IMR-90 (cell line): ENCODE results near the gene NEMP1. TPM values are rescaled to one million over a fixed set of nuclear protein-coding genes. Genes with fewer than 3 reads are reported as not detected.

Experiments
- ATAC-seq: fragments of 200-7000 bp; cut with Tn5 transposase; 2 replicates; pipeline ENCODE4 v1.9.1; 2020; ENCODE audit warnings: low read depth, mild to moderate bottlenecking, moderate library complexity
- BruUV-seq: library from RNA; stranded (reverse); fragments of 400-500 nt; replicated peaks from 2 replicates; lab custom pipeline; 2021; lab: Mats Ljungman, UMichigan
- CTCF ChIA-PET: fragments of 300-600 bp; formaldehyde crosslinking; extraction: SDS; loops from one replicate; lab custom pipeline; 2021; ENCODE audit warnings: antibody characterized with exemption; lab: Yijun Ruan, JAX
- POLR2A ChIA-PET: fragments of 300-600 bp; sonication (Branson Sonifier 250); formaldehyde crosslinking; loops from one replicate; lab custom pipeline; 2022; ENCODE audit warnings: antibody characterized with exemption; ENCODE audit not compliant: unreplicated experiment; lab: Charles Lee
- DNase-seq: peaks from one replicate; pipeline ENCODE4 v3.0.0; 2013
- H2AFZ ChIP-seq: replicated peaks from 2 replicates; pipeline ENCODE3; 2013; ENCODE audit warnings: low read length, mild to moderate bottlenecking; ENCODE audit not compliant: poor library complexity
- H2AK5ac ChIP-seq: 2 replicates; pipeline ENCODE4 v1.6.1; 2013; ENCODE audit warnings: low read depth, low read length, inconsistent platforms
- H2AK9ac ChIP-seq: replicated peaks from 2 replicates; pipeline ENCODE3; 2013; ENCODE audit warnings: mild to moderate bottlenecking, low read depth, low read length, moderate library complexity; ENCODE audit not compliant: poor library complexity
- H2BK120ac ChIP-seq: 2 replicates; pipeline ENCODE4 v1.6.1; 2013; ENCODE audit warnings: low read depth, low read length, inconsistent platforms
- H2BK15ac ChIP-seq: 3 replicates; pipeline ENCODE4 v1.6.1; 2013; ENCODE audit warnings: low read depth, low read length, inconsistent platforms
- H2BK20ac ChIP-seq: 2 replicates; pipeline ENCODE4 v1.6.1; 2013; ENCODE audit warnings: low read depth, mild to moderate bottlenecking, inconsistent platforms, low read length, moderate library complexity
- H2BK5ac ChIP-seq: 2 replicates; pipeline ENCODE4 v1.6.1; 2013; ENCODE audit warnings: mild to moderate bottlenecking, low read depth, low read length, inconsistent platforms; ENCODE audit not compliant: poor library complexity, severe bottlenecking
- H3K14ac ChIP-seq: replicated peaks from 2 replicates; pipeline ENCODE4 v1.6.1; 2013; ENCODE audit warnings: low read depth, low read length, inconsistent platforms
- H3K18ac ChIP-seq: 2 replicates; pipeline ENCODE4 v1.6.1; 2013; ENCODE audit warnings: low read depth, low read length, control low read depth
- H3K23ac ChIP-seq: 2 replicates; pipeline ENCODE4 v1.6.1; 2013; ENCODE audit warnings: low read depth, low read length, inconsistent platforms
- H3K27ac ChIP-seq: 2 replicates; pipeline ENCODE4 v1.5.1; 2013; ENCODE audit warnings: mild to moderate bottlenecking, control low read depth, low read length; ENCODE audit not compliant: insufficient read depth
- H3K27me3 ChIP-seq: 2 replicates; pipeline ENCODE4 v1.6.1; 2013; ENCODE audit warnings: low read length; ENCODE audit not compliant: control insufficient read depth, insufficient read depth
- H3K36me3 ChIP-seq: 2 replicates; pipeline ENCODE4 v1.6.1; 2013; ENCODE audit warnings: low read length, mixed read lengths; ENCODE audit not compliant: control insufficient read depth, insufficient read depth
- H3K4ac ChIP-seq: 2 replicates; pipeline ENCODE4 v1.6.1; 2013; ENCODE audit warnings: low read depth, low read length, inconsistent platforms
- H3K4me1 ChIP-seq: 2 replicates; pipeline ENCODE4 v1.6.1; 2013; ENCODE audit warnings: low read length, mixed read lengths; ENCODE audit not compliant: control insufficient read depth, insufficient read depth
- H3K4me2 ChIP-seq: 2 replicates; pipeline ENCODE4 v1.6.1; 2013; ENCODE audit warnings: low read depth, mild to moderate bottlenecking, control low read depth, low read length, moderate library complexity
- H3K4me3 ChIP-seq: 2 replicates; pipeline ENCODE4 v1.5.1; 2013; ENCODE audit warnings: low read depth, mild to moderate bottlenecking, control low read depth, low read length, moderate library complexity; ENCODE audit not compliant: insufficient read depth
- H3K56ac ChIP-seq: 2 replicates; pipeline ENCODE4 v1.6.1; 2013; ENCODE audit warnings: low read length, inconsistent platforms; ENCODE audit not compliant: insufficient read depth; ENCODE audit errors: extremely low read depth
- H3K79me1 ChIP-seq, 2 experiments: 2 replicates each; pipeline ENCODE4 v1.6.1; 2013; ENCODE audit warnings: low read length in 2 of 2, inconsistent platforms in 1 of 2, low read depth in 1 of 2
- H3K9ac ChIP-seq: 2 replicates; pipeline ENCODE4 v1.6.1; 2013; ENCODE audit warnings: low read depth, low read length, control low read depth
- H3K9me1 ChIP-seq: 2 replicates; pipeline ENCODE4 v1.6.1; 2013; ENCODE audit warnings: low read length, inconsistent platforms; ENCODE audit not compliant: insufficient read depth
- H3K9me3 ChIP-seq: 2 replicates; pipeline ENCODE4 v1.6.1; 2013; ENCODE audit warnings: low read length; ENCODE audit not compliant: control insufficient read depth, insufficient read depth
- H4K20me1 ChIP-seq: 2 replicates; pipeline ENCODE4 v1.6.1; 2013; ENCODE audit warnings: low read length, inconsistent platforms; ENCODE audit not compliant: insufficient read depth
- H4K5ac ChIP-seq: 2 replicates; pipeline ENCODE4 v1.6.1; 2013; ENCODE audit warnings: mild to moderate bottlenecking, low read depth, low read length, control low read depth
- H4K8ac ChIP-seq, 2 experiments: 2 replicates each; pipeline ENCODE4 v1.6.1; 2013; ENCODE audit warnings: low read depth in 2 of 2, low read length in 2 of 2, control low read depth in 1 of 2, inconsistent platforms in 1 of 2
- H4K91ac ChIP-seq: 2 replicates; pipeline ENCODE4 v1.6.1; 2013; ENCODE audit warnings: low read depth, low read length, inconsistent platforms; ENCODE audit not compliant: insufficient read depth
- BHLHE40 ChIP-seq: fragments of 150-350 bp; IDR thresholded peaks from 2 replicates; pipeline ENCODE4 v1.6.1; 2016; ENCODE audit warnings: mild to moderate bottlenecking, low read depth, low read length
- CEBPB ChIP-seq: IDR thresholded peaks from 2 replicates; pipeline ENCODE4 v1.6.1; 2012; ENCODE audit warnings: low read depth, low read length, improper control_type of control experiment
- CHD1 ChIP-seq: IDR thresholded peaks from 2 replicates; pipeline ENCODE4 v1.6.1; 2012; ENCODE audit warnings: low read depth, low read length, improper control_type of control experiment
- CTCF ChIP-seq: conservative IDR thresholded peaks from 2 replicates; pipeline ENCODE4 v1.5.1; 2012; ENCODE audit warnings: mild to moderate bottlenecking, low read depth, low read length, improper control_type of control experiment
- ELK1 ChIP-seq: fragments of 150-350 bp; IDR thresholded peaks from 2 replicates; pipeline ENCODE4 v1.6.1; 2016; ENCODE audit warnings: low read depth, mild to moderate bottlenecking, low read length, moderate library complexity, borderline replicate concordance
- FOS ChIP-seq: fragments of 150-350 bp; IDR thresholded peaks from 2 replicates; pipeline ENCODE4 v1.6.1; 2016; ENCODE audit warnings: low read depth, low read length
- MAFK ChIP-seq: IDR thresholded peaks from 2 replicates; pipeline ENCODE4 v1.6.1; 2012; ENCODE audit warnings: low read depth, low read length, improper control_type of control experiment
- MAZ ChIP-seq: IDR thresholded peaks from 2 replicates; pipeline ENCODE4 v1.6.1; 2012; ENCODE audit warnings: low read depth, mild to moderate bottlenecking, low read length, improper control_type of control experiment, moderate library complexity, borderline replicate concordance
- MXI1 ChIP-seq: IDR thresholded peaks from 2 replicates; pipeline ENCODE4 v1.6.1; 2012; ENCODE audit warnings: low read depth, mild to moderate bottlenecking, low read length, moderate library complexity, borderline replicate concordance
- NFE2L2 ChIP-seq: fragments of 150-350 bp; IDR thresholded peaks from 2 replicates; pipeline ENCODE4 v1.6.1; 2016; ENCODE audit warnings: low read depth, mild to moderate bottlenecking, low read length
- POLR2A ChIP-seq: IDR thresholded peaks from 2 replicates; pipeline ENCODE4 v1.6.1; 2012; ENCODE audit warnings: mild to moderate bottlenecking, low read depth, low read length
- RAD21 ChIP-seq: IDR thresholded peaks from 2 replicates; pipeline ENCODE4 v1.6.1; 2012; ENCODE audit warnings: low read length, improper control_type of control experiment
- RCOR1 ChIP-seq: IDR thresholded peaks from 2 replicates; pipeline ENCODE4 v1.6.1; 2012; ENCODE audit warnings: mild to moderate bottlenecking, low read length, improper control_type of control experiment; ENCODE audit not compliant: insufficient replicate concordance
- RFX5 ChIP-seq: IDR thresholded peaks from 2 replicates; pipeline ENCODE4 v1.8.0; 2012; ENCODE audit warnings: low read depth, mild to moderate bottlenecking, low read length, moderate library complexity
- SMC3 ChIP-seq: fragments of 150-350 bp; IDR thresholded peaks from 2 replicates; pipeline ENCODE4 v1.6.1; 2016; ENCODE audit warnings: low read depth, mild to moderate bottlenecking, antibody characterized with exemption, low read length, moderate library complexity
- WGBS, 2 experiments: methylation state at CpG; one replicate each; pipeline versions ENCODE4 v1.1.5 to v1.1.7; 2013; ENCODE audit warnings: missing lambda C conversion rate in 2 of 2; ENCODE audit not compliant: insufficient read length in 1 of 2; ENCODE audit errors: extremely low coverage in 2 of 2; 5-methylcytosine and 5-hydroxymethylcytosine counted together
- dilution Hi-C: fragments of 300-500 bp; cut with HindIII; formaldehyde crosslinking; loops from one replicate; pipeline ENCODE4 v1.14.3; 2018; ENCODE audit warnings: low sequenced_read_pairs; ENCODE audit not compliant: unreplicated experiment
- in situ Hi-C: fragments of 300-500 bp; cut with MboI; formaldehyde crosslinking; loops from 3 replicates; pipeline ENCODE4 v1.14.3; 2019; ENCODE audit warnings: low sequenced_read_pairs, inconsistent platforms, mixed read lengths
- intact Hi-C: fragments of 100-400 bp; cut with micrococcal nuclease; formaldehyde crosslinking; loops from 2 replicates; pipeline ENCODE4 v1.10.0; 2022
- polyA plus RNA-seq, 3 experiments: library from polyadenylated mRNA; depleted of rRNA; stranded (reverse); fragments of >200 nt; gene quantifications; 2 replicates each; pipeline ENCODE4 v1.2.3, GENCODE V29; 2012; ENCODE audit warnings: low replicate concordance in 1 of 3
- total RNA-seq: library from RNA; depleted of rRNA; stranded (reverse); fragments of >200 nt; gene quantifications from 2 replicates; pipeline ENCODE4 v1.2.3, GENCODE V29; 2012
- TF ChIP-seq, protein P1 (sequence below): fragments of 150-350 bp; IDR thresholded peaks from 2 replicates; pipeline ENCODE4 v1.6.1; 2017; ENCODE audit warnings: mild to moderate bottlenecking, antibody characterized with exemption, low read length, low read depth

The NEMP1 gene
- total and polyA plus RNA-seq, 2 of the 4 experiments (the other 2 are of a cell fraction): 8.9 to 10.9 TPM

GRCh38 chr12:57085999-57086492 lies 7.5 kb upstream of the NEMP1 start:
- no CpG with 5 or more reads among the region's 12 CpGs for WGBS, 2 experiments

More at GRCh38 chr12:57085999-57086492, 7.5 kb upstream of the NEMP1 start:
- Histone ChIP-seq H3K56ac (peak overlapping the region; percentile 94), H2BK120ac (peak overlapping the region; percentile 92), H2AFZ (peak overlapping the region; percentile 85), H3K14ac (peak overlapping the region; percentile 97), H3K4me2 (peak overlapping the region; percentile 62), H3K9me1 (peaks cover 6% of the 10 kb centered on the region), H4K91ac (peak overlapping the region; percentile 95), H3K27me3 (no peaks in the 10 kb centered on the region), H3K9ac (peak overlapping the region; percentile 91), H3K36me3 (peaks cover 7% of the 10 kb centered on the region), H2BK5ac (peak overlapping the region; percentile 88), H2BK15ac (peak overlapping the region; percentile 90), H3K4me1 (peaks cover 8% of the 10 kb centered on the region), H4K8ac (peak overlapping the region; percentile 86 to 93), H3K4me3 (peak overlapping the region; percentile 59), H2AK5ac (peak overlapping the region; percentile 89), H2AK9ac (peak overlapping the region; percentile 98), H4K5ac (peak overlapping the region; percentile 34), H3K18ac (peak overlapping the region; percentile 80), H3K9me3 (no peaks in the 10 kb centered on the region), H3K27ac (peak overlapping the region; percentile 98), H2BK20ac (peak overlapping the region; percentile 63), H3K79me1 (peaks cover 5 to 28% of the 10 kb centered on the region in 2 experiments; a peak in 3 of 4 replicates), H4K20me1 (peaks cover 18% of the 10 kb centered on the region), H3K23ac (peak overlapping the region; percentile 98), H3K4ac (peak overlapping the region; percentile 98)
- in situ Hi-C loops: no loop called here
- TF ChIP-seq MAZ: peak; percentile 32; the same call in 1 of the 2 replicates
- TF ChIP-seq MXI1: peak; percentile 76; the same call in 1 of the 2 replicates
- no peak for TF ChIP-seq FOS
- no peak for TF ChIP-seq RFX5
- TF ChIP-seq CEBPB: no peak
- TF ChIP-seq RCOR1: no peak
- TF ChIP-seq BHLHE40: peak; percentile 83
- TF ChIP-seq, protein P1, sequence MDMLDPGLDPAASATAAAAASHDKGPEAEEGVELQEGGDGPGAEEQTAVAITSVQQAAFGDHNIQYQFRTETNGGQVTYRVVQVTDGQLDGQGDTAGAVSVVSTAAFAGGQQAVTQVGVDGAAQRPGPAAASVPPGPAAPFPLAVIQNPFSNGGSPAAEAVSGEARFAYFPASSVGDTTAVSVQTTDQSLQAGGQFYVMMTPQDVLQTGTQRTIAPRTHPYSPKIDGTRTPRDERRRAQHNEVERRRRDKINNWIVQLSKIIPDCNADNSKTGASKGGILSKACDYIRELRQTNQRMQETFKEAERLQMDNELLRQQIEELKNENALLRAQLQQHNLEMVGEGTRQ: peak; percentile 51; the same call in 1 of the 2 replicates
- TF ChIP-seq CTCF: no peak
- TF ChIP-seq MAFK: no peak
- no peak for TF ChIP-seq NFE2L2
- no peak for TF ChIP-seq ELK1
- TF ChIP-seq POLR2A: no peak
- no peak for TF ChIP-seq CHD1
- no peak for TF ChIP-seq RAD21
- TF ChIP-seq SMC3: no peak
- ChIA-PET POLR2A (interaction anchor here (1.0 kb wide), 1 partner anchor 42 kb away, joined by 4 read pairs; no protein-coding TSS in a partner anchor), CTCF (interaction anchor here (1.0 kb wide), 1 partner anchor 153 kb away, joined by 3 read pairs; no protein-coding TSS in a partner anchor)
- BruUV-seq: no TSS peak
- DNase-seq (peak; percentile 69), ATAC-seq (no peak)
- intact Hi-C loops: no loop called here
- dilution Hi-C loops: no loop called here
